Measurements from ENCODE around the gene VAMP8.
"Not testable (repeated sequence)": the region's sequence is repeated elsewhere in the genome, so short reads cannot be mapped to it uniquely, and the experiment has no call there.

VAMP8 gene

DNA sequence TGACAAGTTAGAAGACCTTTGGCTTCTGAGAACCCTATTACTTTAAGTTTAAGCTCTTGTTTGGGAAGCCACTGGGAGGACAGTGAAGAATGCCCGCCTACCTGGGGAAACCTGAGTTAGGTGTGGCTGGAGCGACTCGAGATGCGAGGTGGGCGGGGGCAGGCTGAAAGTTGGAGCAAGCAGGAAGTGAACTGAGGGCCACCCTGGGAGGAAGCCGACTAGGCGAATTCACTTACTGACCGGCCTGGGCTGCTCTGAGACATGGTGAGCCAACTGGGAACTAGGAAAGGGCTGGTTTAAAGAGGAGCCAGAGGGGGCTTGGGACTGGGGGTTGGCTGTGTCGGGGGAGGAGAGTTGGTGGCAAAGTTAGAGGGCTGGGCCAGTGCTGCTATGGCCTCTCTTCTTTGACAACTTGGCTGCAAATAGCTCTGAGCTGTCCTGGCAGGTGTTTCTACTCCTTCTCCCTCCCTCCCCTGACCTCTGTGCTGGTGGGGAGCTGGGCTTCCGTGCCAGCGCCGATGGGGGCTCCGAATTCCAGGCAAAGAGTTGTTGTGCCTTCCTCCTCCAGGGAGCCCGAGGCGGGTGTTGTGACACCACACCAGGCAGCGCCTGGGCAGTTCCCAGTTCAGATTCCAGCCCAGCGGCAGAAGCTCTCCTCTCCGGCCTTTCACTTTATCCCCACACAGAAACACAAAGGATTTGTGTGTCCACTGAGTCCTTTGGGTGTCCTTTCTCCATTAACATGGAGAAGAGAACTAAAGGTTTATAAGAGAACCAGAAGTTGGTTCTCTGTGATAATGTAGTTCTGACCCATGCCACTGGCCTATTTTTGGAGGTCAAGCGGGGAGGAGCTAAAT is at the start of gene VAMP8:
VAMP8 (plus strand) TSS at position 201 of the 857 bp plus-strand sequence; CDS start at position 262, 61 bp downstream.
- peak in 2 of 51 donors; percentile 16 to 27 for DNase-seq

DNA sequence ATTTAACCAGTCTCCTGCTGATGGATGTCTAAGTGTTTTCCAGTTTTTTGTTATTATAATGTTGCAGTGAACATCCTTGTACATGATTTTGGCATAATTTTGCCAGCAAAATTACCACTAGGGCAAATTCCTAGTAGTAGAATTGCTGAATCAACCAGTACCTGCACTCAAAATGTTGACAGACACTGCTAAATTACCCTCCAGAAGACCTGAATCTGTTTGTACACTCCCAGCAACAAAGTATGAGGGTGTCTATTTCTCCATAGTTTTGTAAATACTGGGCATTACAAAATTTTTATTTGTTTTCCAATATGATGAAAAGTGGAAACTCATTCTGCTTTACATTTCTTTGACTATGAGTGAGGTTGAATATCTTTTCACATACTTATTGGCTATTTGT is 49.6 kb upstream of the VAMP8 start:
- no peak for DNase-seq

DNA sequence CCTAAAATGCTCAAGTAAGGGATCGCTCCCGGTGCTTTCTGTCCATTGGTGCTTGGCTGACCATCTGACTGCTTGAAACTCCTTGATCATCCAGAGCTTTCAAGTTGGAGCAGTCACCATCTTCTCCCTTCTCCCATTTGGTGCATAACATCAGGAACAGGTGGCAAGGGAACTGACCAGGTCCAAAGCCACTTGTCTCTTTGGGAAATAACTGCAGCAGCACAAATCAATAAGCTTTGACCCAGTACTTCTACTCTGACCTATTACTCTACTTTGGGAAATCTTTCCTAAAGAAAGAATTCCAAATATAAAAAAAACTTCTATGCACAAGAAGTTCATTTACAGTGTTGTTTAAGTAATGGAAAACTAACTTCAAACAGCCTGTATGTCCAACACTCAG is 49.0 kb upstream of the VAMP8 start:
- DNase-seq: no peak

DNA sequence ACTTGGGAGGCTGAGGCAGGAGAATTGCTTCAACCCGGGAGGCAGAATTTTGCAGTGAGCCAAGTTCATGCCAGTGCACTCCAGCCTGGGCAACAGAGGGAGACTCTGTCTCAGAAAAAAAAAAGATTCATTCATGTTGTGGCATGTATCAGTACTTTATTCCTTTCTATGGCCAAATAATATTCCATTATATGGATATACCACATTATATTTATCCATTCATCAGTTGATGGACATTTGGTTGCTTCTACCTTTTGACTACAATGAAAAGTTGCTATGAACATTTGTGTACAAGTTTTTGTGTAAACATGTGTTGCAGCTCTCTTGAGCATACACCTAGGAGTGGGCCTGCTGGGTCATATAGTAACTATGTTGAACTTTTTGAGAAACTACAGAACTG is 47.6 kb upstream of the VAMP8 start:
- DNase-seq: no peak

DNA sequence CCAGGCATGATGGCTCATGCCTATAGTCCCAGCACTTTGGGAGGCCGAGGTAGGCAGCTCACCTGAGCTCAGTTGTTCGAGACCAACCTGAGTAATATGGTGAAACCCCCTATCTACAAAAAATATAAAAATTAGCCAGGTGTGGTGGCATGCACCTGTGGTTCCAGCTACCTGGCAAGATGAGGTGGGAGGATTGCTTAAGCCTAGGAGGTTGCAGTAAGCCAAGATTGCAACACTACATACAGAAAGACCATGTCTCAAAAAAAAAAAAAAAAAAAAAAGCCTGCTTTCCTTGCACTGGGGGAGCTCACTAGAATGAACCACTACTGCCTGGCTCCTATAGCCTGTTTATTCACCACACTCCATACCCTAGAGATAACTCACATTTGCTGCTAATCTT is 45.8 kb upstream of the VAMP8 start:
- DNase-seq: no peak

DNA sequence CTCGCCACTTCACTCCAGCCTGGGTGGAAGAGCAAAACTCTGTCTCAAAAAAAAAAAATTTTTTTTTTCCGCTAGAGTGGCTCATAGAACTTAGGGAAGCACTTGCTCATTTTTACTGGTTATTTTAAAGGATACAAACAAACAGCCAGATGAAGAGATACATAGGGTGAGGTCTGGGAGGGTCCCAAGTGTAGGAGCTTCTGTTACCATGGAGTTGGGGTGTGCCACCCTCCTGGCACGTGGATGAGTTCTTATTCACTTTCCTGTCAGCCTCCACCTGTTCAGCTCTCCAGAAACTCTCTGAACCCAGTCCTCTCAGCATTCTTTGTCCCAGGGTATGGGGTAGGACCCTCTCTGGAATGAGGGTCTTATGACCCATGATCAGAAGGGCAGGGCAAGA is 43.3 kb upstream of the VAMP8 start:
- DNase-seq: no peak

DNA sequence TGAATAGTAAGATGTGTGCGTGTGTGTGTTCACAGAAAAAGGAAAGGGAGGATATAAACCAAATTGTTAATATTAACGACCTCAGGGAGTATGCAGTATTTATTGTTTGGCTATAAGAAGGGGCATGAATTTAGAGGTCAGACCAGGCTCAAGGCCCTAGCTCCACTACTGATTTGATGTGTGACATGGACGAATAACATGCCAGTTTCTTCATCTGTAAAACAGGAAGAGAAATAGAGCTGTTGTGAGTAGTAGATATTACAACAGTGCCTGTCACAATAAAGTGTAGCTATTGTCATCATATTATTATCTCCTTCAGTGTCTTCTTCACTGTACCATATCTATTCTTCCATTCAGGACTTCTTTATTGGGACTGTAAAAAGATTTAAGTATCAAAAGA is 42.5 kb upstream of the VAMP8 start:
- DNase-seq: no peak

DNA sequence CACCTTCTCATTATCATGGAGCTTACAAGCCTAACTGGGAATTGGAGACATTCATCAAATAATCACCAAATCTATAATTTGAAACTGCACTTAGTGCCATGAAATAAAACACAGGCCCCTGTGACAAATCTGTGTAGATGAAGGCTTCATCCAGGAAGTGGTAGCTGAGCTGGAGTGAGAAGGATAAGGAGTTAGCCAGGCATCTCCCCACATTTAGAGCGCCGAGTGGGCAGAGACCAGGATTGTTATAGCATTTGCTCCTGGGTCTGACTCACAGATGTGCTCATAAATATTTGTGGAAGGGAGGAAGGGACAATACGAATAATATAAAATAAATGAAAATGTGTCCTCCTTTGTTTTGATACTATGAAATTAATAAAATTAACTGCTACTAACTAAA is 40.9 kb upstream of the VAMP8 start:
- DNase-seq: peak in 2 of 51 donors; percentile 7 to 34

DNA sequence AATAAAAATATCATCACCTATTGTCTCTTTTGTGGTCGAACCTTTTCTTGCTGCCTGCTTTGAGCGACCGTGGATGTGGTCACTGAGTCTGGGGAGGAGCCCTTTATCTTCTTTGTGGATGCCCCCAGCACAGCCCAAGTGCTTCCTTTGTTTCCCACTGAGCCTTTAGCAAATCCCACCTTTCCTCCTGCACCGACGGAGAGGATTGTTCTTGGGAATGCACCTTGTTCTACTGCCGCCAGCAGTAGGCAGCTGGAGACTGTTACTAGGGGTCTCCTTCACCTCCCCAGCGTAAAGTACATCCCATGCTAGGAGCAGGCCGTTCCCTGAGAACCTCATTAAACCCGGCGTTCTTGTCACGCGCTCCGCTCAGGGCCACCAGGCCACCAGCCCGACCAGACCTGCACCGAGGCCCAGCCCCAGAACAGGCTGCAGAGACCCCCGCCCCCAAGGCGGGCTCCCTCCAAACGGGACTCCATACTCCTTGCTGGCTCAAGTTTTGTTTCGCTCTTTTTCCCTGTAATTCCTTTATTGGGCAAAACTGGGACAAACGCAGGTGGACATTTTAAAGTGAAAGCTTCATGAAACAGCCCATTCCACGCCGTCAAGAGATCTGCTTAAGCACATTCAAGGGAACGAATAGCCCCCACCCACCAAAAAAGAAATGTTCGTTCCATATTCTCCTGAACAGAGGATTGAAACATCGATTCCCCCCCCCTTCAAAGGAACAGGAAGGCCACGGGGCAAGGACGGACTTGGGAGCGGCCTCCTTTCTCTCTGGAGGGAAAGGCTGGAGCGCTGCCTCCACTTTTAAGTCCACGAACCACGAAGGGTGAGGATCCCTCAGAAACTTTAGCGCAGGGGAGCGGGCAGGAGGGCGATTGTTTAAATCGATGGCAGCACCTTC is 39.5 kb upstream of the VAMP8 start:
- peak in 46 of 51 donors; percentile 11 to 84 (median 53) for DNase-seq

DNA sequence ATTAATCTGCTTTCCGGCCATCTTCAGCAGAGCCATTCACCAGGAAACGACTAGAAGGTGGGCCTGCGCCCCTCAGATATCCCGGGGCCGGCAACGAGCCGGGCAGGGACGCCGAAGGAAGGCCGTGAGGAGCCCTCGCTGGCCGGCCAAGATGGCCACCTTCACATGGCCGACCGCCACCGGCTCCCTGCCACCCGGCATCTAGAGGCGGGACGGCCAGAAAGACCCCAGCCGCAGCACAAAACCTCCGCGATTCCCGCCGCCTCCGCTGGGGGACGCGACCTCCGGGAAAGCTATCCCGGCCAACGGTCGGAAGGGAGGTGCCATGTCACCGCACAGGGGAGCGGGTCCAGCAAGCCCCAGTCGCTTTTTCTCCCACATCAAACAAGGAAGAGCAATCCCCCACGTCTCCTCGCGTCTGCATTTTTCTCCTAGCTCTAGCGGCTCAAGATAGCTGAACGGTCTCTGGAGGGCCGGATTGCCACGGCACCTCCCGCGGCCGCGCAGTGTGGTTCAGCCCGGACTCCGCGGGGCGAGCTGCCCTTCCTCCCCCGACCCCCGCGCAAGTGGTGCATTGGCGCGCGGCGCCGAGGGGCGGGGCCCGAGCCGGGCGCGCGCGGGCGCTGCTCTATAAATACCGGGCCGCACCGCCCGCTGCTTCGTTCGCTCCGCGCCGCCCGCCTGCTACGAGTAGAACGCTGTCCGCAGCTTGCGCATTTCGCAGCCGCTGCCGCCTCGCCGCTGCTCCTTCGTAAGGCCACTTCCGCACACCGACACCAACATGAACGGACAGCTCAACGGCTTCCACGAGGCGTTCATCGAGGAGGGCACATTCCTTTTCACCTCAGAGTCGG is 38.7 kb upstream of the VAMP8 start, which contains the start of gene MAT2A:
MAT2A (plus strand) TSS at position 662 of the 854 bp plus-strand sequence; CDS start at position 782, 120 bp downstream.
- peak; percentile 79 to 99 (median 92) for DNase-seq

DNA sequence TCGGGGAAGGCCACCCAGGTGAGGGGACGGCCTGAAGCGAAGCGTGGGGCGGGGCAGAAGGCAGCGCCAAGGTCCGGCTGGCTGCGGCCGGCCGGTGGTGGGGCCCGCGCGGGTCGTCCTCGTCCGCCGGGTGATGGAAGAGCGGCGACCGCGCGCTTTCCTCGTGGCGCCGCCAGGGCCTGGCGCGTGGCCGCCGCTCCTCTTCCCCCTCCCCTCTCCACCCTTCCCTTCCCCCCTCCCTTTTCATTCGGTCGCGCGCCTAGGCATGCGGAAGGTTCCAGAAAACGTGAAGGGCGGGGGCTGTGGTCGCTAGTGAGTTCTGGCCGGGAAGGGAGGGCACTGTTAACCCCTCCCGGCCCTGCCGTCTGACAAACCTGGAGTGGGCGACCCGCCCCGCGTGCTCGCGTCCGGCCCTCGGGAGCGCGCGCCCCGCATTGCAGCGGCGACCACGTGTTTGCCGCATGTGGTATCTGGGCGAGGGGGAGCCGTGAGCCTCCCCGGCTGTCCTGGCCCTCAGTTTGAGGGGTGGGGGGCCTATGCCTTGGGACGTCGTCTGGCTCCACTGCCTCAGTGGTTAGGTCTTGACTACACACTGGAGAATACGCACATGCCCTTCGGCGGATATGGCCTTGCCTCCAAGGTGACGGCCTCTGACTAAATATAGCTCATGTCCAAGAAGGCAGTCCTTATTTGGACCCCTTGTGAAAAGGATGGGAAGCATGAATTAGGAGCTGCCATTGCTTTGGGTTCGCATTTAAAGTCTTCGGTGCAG is 37.8 kb upstream of the VAMP8 start:
- DNase-seq: peak in 47 of 51 donors; percentile 13 to 88 (median 61)

DNA sequence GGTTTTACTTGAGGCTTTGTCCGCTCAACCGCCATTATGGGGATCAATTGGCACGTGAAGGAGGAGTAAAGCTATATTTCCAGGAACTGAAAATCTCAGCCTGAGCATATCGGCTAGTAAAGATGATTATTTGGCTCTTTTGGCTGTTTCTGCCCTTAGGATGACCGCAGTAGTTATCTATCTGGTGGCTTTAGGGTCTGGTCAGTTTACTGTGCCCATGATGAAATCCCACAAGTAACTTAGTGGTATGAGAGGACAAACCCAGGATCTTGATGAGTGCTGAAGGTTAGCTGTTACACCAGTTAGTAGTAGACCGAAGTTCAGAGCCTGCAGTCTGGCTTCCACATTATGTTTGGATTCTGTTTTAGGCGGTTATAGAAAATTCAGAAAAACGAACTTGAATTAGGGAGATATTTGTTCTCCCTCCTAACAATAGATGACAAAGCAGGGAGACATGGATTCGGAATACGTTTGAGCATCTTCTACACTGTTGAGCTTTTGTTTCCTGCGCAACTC is 37.2 kb upstream of the VAMP8 start:
- DNase-seq: no peak

DNA sequence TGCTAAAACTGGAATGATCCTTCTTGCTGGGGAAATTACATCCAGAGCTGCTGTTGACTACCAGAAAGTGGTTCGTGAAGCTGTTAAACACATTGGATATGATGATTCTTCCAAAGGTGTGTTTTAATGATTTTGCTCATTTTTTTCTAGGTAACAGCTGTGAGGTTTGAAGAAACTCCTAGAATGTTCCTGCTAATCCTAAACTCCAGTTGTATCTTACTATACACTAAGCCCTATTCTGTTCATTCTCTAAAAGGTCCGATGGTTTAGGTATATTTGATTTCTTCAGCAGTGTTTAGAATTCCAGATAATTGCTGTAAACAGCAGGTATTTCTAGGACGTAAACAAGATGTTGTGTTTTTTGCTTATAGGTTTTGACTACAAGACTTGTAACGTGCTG is 36.1 kb upstream of the VAMP8 start:
- no peak for DNase-seq

DNA sequence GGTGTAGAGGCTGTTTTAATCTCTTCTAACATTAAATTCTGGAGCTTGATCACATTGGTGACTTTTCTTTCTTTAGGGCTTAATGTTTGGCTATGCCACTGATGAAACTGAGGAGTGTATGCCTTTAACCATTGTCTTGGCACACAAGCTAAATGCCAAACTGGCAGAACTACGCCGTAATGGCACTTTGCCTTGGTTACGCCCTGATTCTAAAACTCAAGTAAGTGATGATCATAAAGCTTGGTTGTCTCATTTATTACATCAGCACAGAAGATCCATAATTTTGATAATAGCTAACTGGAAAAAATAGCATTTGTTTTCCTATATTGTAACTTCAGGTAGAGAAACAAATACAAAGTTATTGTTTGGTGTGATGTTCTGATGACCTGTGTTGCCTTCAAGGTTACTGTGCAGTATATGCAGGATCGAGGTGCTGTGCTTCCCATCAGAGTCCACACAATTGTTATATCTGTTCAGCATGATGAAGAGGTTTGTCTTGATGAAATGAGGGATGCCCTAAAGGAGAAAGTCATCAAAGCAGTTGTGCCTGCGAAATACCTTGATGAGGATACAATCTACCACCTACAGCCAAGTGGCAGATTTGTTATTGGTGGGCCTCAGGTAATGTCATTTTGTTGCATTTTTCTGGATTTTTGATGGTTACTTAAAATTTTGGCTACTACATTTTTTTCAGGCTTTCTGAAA is 35.5 kb upstream of the VAMP8 start:
- no peak for DNase-seq

DNA sequence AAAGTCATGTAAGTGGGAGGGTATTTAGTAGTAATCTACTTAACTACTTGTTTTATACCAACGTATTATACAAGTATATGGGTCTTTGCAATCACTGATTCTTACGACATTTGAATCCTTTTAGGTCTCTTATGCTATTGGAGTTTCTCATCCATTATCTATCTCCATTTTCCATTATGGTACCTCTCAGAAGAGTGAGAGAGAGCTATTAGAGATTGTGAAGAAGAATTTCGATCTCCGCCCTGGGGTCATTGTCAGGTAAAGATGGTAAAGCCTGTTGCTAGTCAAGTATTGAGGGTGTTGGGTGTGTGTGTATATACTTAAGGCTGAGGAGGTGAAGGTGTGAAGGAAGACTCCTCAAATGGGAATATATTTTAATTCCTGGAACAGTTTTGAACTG is 34.6 kb upstream of the VAMP8 start:
- DNase-seq: no peak

DNA sequence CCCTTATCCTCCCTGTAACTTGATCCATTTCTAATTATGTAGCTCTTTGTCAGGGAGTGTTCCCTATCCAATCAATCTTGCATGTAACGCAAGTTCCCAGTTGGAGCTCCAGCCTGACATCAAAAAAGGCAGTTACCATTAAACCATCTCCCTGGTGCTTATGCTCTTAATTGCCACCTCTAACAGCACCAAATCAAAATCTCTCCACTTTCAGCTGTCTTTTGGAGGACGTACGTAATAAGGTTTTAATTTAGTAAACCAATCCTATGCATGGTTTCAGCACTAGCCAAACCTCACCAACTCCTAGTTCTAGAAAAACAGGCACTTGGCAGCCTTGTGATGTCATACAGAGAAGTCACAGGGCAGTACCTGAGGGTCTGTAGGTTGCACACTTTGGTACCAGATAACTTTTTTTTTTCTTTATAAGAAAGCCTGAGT is 33.1 kb upstream of the VAMP8 start:
- not testable (repeated sequence) for DNase-seq

DNA sequence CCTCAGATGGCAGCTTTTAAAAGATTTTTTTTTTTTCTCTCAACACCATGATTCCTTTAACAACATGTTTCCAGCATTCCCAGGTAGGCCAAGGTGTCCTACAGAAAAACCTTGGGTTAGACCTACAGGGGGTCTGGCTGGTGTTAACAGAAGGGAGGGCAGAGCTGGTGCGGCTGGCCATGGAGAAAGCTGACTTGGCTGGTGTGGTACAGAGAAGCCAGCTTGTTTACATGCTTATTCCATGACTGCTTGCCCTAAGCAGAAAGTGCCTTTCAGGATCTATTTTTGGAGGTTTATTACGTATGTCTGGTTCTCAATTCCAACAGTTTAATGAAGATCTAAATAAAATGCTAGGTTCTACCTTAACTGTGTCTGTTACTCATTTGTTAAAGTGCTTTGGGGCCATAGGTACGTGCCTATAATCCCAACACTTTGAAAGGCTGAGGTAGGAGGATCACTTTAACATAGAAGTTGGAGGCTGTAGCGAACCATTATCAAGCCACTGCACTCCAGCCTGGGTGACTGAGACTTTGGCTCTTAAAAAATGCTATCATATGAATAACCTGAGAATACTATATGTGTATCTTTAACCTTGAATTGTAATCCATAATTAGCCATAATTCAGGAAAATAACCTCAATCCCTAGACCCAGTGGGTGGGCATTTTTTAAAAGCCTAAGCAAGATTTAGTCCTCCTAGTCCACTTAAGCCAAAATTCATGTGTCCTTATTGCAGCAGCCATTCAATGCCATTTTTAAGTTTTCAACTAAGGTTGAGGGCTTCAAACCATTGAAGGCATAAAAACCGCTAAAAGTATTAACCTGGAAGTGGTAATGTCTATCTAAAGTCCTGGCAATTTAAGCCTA is 32.2 kb upstream of the VAMP8 start:
- DNase-seq: not testable (repeated sequence)

DNA sequence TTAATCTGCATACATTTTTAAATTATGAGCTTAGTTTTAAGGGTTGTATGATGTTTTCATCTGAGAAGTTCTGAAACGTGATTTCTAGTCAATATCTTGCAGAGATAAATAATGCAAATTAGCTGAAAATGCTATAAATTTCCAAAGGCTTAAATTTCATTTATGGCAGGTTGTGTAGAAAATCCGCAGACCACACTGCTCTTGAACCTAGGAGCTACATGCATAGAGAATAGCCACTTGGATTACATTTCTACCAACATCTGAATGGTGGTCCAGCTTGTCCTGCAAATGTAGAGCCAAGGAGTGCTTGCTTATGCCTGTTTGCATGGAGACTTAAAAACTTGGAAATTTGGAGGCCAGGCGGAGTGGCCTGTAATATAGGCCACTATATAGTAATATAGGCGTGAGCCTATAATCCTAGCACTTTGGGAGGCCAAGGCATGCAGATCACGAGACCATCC is 31.6 kb upstream of the VAMP8 start:
- DNase-seq: no peak

Measured in hypothalamus (tissue), 51 donors.